ENCODE measurements around the gene CPAMD8. TPM values are rescaled to one million over a fixed set of nuclear protein-coding genes. Genes with fewer than 3 reads are reported as not detected.

Gene CPAMD8
- total RNA-seq, 6 experiments from 2014 or later, result 0.90 to 1.8 (median 1.2) TPM

GRCh38 chr19:16930753-16931152, 95.9 kb downstream of the CPAMD8 start:
- ATAC-seq, result no peak
- WGBS (ENCODE audit: insufficient coverage, low coverage, low lambda C conversion rate, missing lambda C conversion rate), result no CpG with 5 or more reads among the region's 5 CpGs
- Histone ChIP-seq H3K4me3 (no peak overlapping the region), H3K27me3 (no peaks in the 10 kb centered on the region), H3K4me1 (no peaks in the 10 kb centered on the region), H3K36me3 (no peaks in the 10 kb centered on the region), H3K27ac (no peak overlapping the region), H3K9me3 (no peaks in the 10 kb centered on the region)
- no peak for DNase-seq
- intact Hi-C loops (cut with DNase I), result no loop called here
- TF ChIP-seq CTCF (IDR thresholded peaks at IDR 0.05), result no peak
- TF ChIP-seq POLR2A (IDR thresholded peaks at IDR 0.05), result no peak

GRCh38 chr19:16928916-16929315, 97.7 kb downstream of the CPAMD8 start:
- WGBS (ENCODE audit: insufficient coverage, low coverage, low lambda C conversion rate, missing lambda C conversion rate), result 71% methylated on average over 9 of the region's 10 CpGs
- Histone ChIP-seq H3K27me3 (no peaks in the 10 kb centered on the region), H3K4me1 (no peaks in the 10 kb centered on the region), H3K36me3 (no peaks in the 10 kb centered on the region), H3K4me3 (no peak overlapping the region), H3K9me3 (no peaks in the 10 kb centered on the region), H3K27ac (no peak overlapping the region)
- ATAC-seq (no peak), DNase-seq (no peak)
- TF ChIP-seq POLR2A (IDR thresholded peaks at IDR 0.05) (no peak), CTCF (IDR thresholded peaks at IDR 0.05) (no peak)
- intact Hi-C loops (cut with DNase I), result no loop called here

- Histone ChIP-seq H3K4me3 (no peak overlapping the region), H3K27ac (no peak overlapping the region), H3K9me3 (no peaks in the 10 kb centered on the region), H3K27me3 (no peaks in the 10 kb centered on the region), H3K36me3 (no peaks in the 10 kb centered on the region), H3K4me1 (no peaks in the 10 kb centered on the region)
- no CpG with 5 or more reads among the region's 2 CpGs for WGBS (ENCODE audit: insufficient coverage, low coverage, low lambda C conversion rate, missing lambda C conversion rate)
- intact Hi-C loops (cut with DNase I), result no loop called here
- no peak for TF ChIP-seq CTCF (IDR thresholded peaks at IDR 0.05)
- no peak for TF ChIP-seq POLR2A (IDR thresholded peaks at IDR 0.05)
- ATAC-seq (no peak), DNase-seq (no peak)
Observed at GRCh38 chr19:16928351-16928750, 98.3 kb downstream of the CPAMD8 start.

GRCh38 chr19:16927883-16928282, 98.7 kb downstream of the CPAMD8 start:
- no peak for ATAC-seq
- no peaks in the 10 kb centered on the region for H3K27me3 ChIP-seq
- intact Hi-C loops (cut with DNase I), result no loop called here
- no peaks in the 10 kb centered on the region for H3K36me3 ChIP-seq
- H3K27ac ChIP-seq, result no peak overlapping the region
- WGBS (ENCODE audit: insufficient coverage, low coverage, low lambda C conversion rate, missing lambda C conversion rate), result 50% methylated on average over 4 of the region's 13 CpGs
- H3K4me1 ChIP-seq, result no peaks in the 10 kb centered on the region
- TF ChIP-seq CTCF (IDR thresholded peaks at IDR 0.05) (no peak), POLR2A (IDR thresholded peaks at IDR 0.05) (no peak)
- H3K4me3 ChIP-seq, result no peak overlapping the region
- no peak for DNase-seq
- no peaks in the 10 kb centered on the region for H3K9me3 ChIP-seq

GRCh38 chr19:16922949-16923348, 103.7 kb downstream of the CPAMD8 start:
- no peak for TF ChIP-seq CTCF (IDR thresholded peaks at IDR 0.05)
- TF ChIP-seq POLR2A (IDR thresholded peaks at IDR 0.05), result no peak
- DNase-seq (no peak), ATAC-seq (no peak)
- intact Hi-C loops (cut with DNase I), result no loop called here
- H3K9me3 ChIP-seq, result no peaks in the 10 kb centered on the region
- WGBS (ENCODE audit: insufficient coverage, low coverage, low lambda C conversion rate, missing lambda C conversion rate), result 83% methylated on average over 10 of the region's 13 CpGs
- H3K4me3 ChIP-seq, result no peak overlapping the region
- no peaks in the 10 kb centered on the region for H3K27me3 ChIP-seq
- no peak overlapping the region for H3K27ac ChIP-seq
- H3K4me1 ChIP-seq, result no peaks in the 10 kb centered on the region
- H3K36me3 ChIP-seq, result no peaks in the 10 kb centered on the region

All from right lobe of liver (tissue), 6 donors.